A549 (cell line): ENCODE measurements around the gene SCARB1.

Experiments
- MAFK ChIP-seq: fragments of 450-650 bp; IDR thresholded peaks from 2 replicates; pipeline ENCODE4 v1.6.1; 2014; ENCODE audit not compliant: partially characterized antibody
- PBX3 ChIP-seq: IDR thresholded peaks from 2 replicates; pipeline ENCODE4 v1.6.1; 2012
- POLR2AphosphoS2 ChIP-seq: conservative IDR thresholded peaks from 2 replicates; pipeline ENCODE4 v1.6.1; 2012; ENCODE audit warnings: low read length, improper control_type of control experiment, inconsistent platforms
- RNF2 ChIP-seq: fragments of 200-600 bp; sonication (generic); IDR thresholded peaks from 2 replicates; pipeline ENCODE4 v1.6.1; 2016; ENCODE audit warnings: low read depth, mild to moderate bottlenecking, antibody characterized with exemption, moderate library complexity, borderline replicate concordance
- SMC3 ChIP-seq: fragments of >200 bp; sonication (Bioruptor Twin); formaldehyde crosslinking; IDR thresholded peaks from 3 replicates; pipeline ENCODE4 v1.6.1; 2018; ENCODE audit warnings: inconsistent platforms
- SREBF2 ChIP-seq: fragments of 450-650 bp; IDR thresholded peaks from 2 replicates; pipeline ENCODE4 v1.6.1; 2014; ENCODE audit warnings: mild to moderate bottlenecking, moderate library complexity
- USF2 ChIP-seq: fragments of 450-650 bp; IDR thresholded peaks from 2 replicates; pipeline ENCODE4 v1.6.1; 2014; ENCODE audit warnings: antibody characterized with exemption
- TF ChIP-seq, protein P1 (sequence below): fragments of >200 bp; sonication (Bioruptor Twin); formaldehyde crosslinking; IDR thresholded peaks from 3 replicates; pipeline ENCODE4 v1.5.1; 2016
- TF ChIP-seq, protein P2 (sequence below): IDR thresholded peaks from 2 replicates; pipeline ENCODE4 v1.6.1; 2012

DNA sequence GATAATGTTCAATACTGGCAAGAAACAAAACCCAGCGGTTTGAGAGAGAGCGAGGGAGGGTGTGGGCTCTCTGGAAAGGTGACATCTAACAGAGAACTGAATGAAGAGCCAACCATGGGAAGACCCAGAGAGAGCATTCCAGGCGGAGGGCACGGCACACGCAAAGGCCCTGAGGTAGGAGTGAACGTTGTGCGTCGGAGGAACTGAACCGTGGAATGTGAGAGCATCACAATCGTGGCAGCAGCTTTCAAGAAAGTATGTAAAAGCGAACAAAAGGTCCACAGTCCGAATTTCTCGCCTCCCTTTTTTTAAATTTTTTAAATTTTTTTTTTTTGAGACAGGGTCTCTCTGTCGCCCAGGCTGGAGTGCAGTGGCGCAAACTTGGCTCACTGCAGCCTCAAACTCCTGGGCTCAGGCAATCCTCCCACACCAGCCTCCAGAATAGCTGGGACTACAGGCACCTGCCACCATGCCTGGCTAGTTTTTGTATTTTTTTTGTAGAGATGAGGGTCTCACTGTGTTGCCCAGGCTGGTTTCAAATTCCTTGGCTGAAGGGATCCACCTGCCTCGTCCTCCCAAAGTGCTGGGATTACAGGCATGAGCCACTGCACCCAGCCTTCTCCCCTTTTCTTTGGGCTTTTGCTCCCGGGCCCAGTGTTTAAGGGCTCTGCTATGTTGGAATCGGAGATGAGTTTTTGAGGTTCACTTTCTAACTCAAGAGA is 15.3 kb upstream of the SCARB1 start:
- TF ChIP-seq, protein P1, sequence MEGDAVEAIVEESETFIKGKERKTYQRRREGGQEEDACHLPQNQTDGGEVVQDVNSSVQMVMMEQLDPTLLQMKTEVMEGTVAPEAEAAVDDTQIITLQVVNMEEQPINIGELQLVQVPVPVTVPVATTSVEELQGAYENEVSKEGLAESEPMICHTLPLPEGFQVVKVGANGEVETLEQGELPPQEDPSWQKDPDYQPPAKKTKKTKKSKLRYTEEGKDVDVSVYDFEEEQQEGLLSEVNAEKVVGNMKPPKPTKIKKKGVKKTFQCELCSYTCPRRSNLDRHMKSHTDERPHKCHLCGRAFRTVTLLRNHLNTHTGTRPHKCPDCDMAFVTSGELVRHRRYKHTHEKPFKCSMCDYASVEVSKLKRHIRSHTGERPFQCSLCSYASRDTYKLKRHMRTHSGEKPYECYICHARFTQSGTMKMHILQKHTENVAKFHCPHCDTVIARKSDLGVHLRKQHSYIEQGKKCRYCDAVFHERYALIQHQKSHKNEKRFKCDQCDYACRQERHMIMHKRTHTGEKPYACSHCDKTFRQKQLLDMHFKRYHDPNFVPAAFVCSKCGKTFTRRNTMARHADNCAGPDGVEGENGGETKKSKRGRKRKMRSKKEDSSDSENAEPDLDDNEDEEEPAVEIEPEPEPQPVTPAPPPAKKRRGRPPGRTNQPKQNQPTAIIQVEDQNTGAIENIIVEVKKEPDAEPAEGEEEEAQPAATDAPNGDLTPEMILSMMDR = no peak
- no peak for TF ChIP-seq SREBF2
- TF ChIP-seq, protein P2, sequence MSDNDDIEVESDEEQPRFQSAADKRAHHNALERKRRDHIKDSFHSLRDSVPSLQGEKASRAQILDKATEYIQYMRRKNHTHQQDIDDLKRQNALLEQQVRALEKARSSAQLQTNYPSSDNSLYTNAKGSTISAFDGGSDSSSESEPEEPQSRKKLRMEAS = no peak
- TF ChIP-seq MAFK = no peak
- no peak for TF ChIP-seq SMC3
- no peak for TF ChIP-seq PBX3
- TF ChIP-seq USF2 = no peak
- no peak for TF ChIP-seq RNF2
- TF ChIP-seq POLR2AphosphoS2 = no peak
